Panc1 (cell line): ENCODE results near the gene SPATA3. TPM values are rescaled to one million over a fixed set of nuclear protein-coding genes. Genes with fewer than 3 reads are reported as not detected.

Experiments
- ATAC-seq: fragments of 200-7000 bp; cut with Tn5 transposase; 2 replicates; pipeline ENCODE4 v1.9.1; 2020; ENCODE audit warnings: mild to moderate bottlenecking, moderate library complexity
- BruUV-seq: library from RNA; stranded (reverse); fragments of 400-500 nt; replicated peaks from 2 replicates; lab custom pipeline; 2021; lab: Mats Ljungman, UMichigan
- CTCF ChIA-PET: fragments of 300-600 bp; sonication (Branson Sonifier 250); formaldehyde crosslinking; loops from one replicate; lab custom pipeline; 2022; ENCODE audit warnings: antibody characterized with exemption; lab: Charles Lee
- POLR2A ChIA-PET: fragments of 300-600 bp; sonication (Branson Sonifier 250); formaldehyde crosslinking; loops from one replicate; lab custom pipeline; 2022; ENCODE audit warnings: antibody characterized with exemption; lab: Charles Lee
- DNase-seq: peaks from one replicate; pipeline ENCODE4 v3.0.0-alpha.2; 2010; ENCODE audit warnings: low read depth, low spot score
- H3K27ac ChIP-seq: 2 replicates; pipeline ENCODE4 v1.5.1; 2011; ENCODE audit warnings: mild to moderate bottlenecking, low read length, inconsistent platforms
- H3K27me3 ChIP-seq: fragments of 200-500 bp; sonication (Bioruptor generic); 2 replicates; pipeline ENCODE4 v1.6.0; 2014; ENCODE audit warnings: low read length, inconsistent platforms; ENCODE audit not compliant: control insufficient read depth, insufficient read depth
- H3K36me3 ChIP-seq: fragments of 200-500 bp; sonication (Bioruptor generic); 2 replicates; pipeline ENCODE4 v1.5.1; 2014; ENCODE audit warnings: inconsistent platforms, mild to moderate bottlenecking, low read length, moderate library complexity; ENCODE audit not compliant: control insufficient read depth, insufficient read depth
- H3K4me1 ChIP-seq: 2 replicates; pipeline ENCODE4 v1.5.1; 2011; ENCODE audit warnings: inconsistent platforms, mild to moderate bottlenecking, low read length, moderate library complexity; ENCODE audit not compliant: control insufficient read depth, insufficient read depth
- H3K4me3 ChIP-seq, 2 experiments: 2 replicates each; pipeline ENCODE4 v1.5.1; 2011 to 2012; ENCODE audit warnings: low read depth in 2 of 2, low read length in 2 of 2, mild to moderate bottlenecking in 2 of 2, inconsistent platforms in 1 of 2, moderate library complexity in 1 of 2
- H3K9me3 ChIP-seq: fragments of 200-500 bp; sonication (Bioruptor generic); 2 replicates; pipeline ENCODE4 v1.5.1; 2014; ENCODE audit warnings: low read depth, mild to moderate bottlenecking, inconsistent platforms, low read length, moderate library complexity; ENCODE audit not compliant: control insufficient read depth, insufficient read depth
- CTCF ChIP-seq: fragments of 450-650 bp; IDR thresholded peaks from 2 replicates; pipeline ENCODE4 v1.5.1; 2017; ENCODE audit warnings: mild to moderate bottlenecking
- POLR2AphosphoS5 ChIP-seq: IDR thresholded peaks from 2 replicates; pipeline ENCODE4 v1.6.1; 2012; ENCODE audit warnings: mild to moderate bottlenecking, low read depth, low read length, moderate library complexity
- REST ChIP-seq, 2 experiments: IDR thresholded peaks; 2 replicates each; pipeline ENCODE4 v1.6.1; 2011 to 2012; ENCODE audit warnings: low read depth in 2 of 2, control low read depth in 1 of 2, low read length in 1 of 2, mild to moderate bottlenecking in 1 of 2, moderate library complexity in 1 of 2; ENCODE audit not compliant: insufficient read depth in 1 of 2
- SIN3A ChIP-seq: IDR thresholded peaks from 2 replicates; pipeline ENCODE4 v1.6.1; 2012; ENCODE audit warnings: low read depth, mild to moderate bottlenecking, low read length, moderate library complexity, borderline replicate concordance; ENCODE audit not compliant: insufficient read depth
- TCF7L2 ChIP-seq: IDR thresholded peaks from 2 replicates; pipeline ENCODE4 v1.6.1; 2011; ENCODE audit warnings: mild to moderate bottlenecking, low read depth, low read length, inconsistent platforms
- in situ Hi-C: cut with HindIII; loops from 2 replicates; pipeline ENCODE4 v1.10.0; 2016; ENCODE audit warnings: low sequenced_read_pairs, low pct_unique_long_range_greater_than_20kb
- intact Hi-C: fragments of 100-400 bp; cut with micrococcal nuclease; formaldehyde crosslinking; loops from one replicate; pipeline ENCODE4 v1.10.0; 2022; ENCODE audit not compliant: unreplicated experiment
- total RNA-seq: library from RNA; stranded (reverse); gene quantifications from one replicate; pipeline ENCODE4 v1.2.1, GENCODE V29; 2021; ENCODE audit not compliant: unreplicated experiment

SPATA3 gene
- total RNA-seq, 1 experiment from 2014 or later: not detected

GRCh38 chr2:230960026-230960425, 35.9 kb upstream of the SPATA3 start:
- intact Hi-C loops (no loop called here), in situ Hi-C loops (no loop called here)
- Histone ChIP-seq H3K36me3 (no peaks in the 10 kb centered on the region), H3K4me3 (no peak overlapping the region), H3K27me3 (peaks cover 21% of the 10 kb centered on the region), H3K4me1 (no peaks in the 10 kb centered on the region), H3K9me3 (no peaks in the 10 kb centered on the region), H3K27ac (no peak overlapping the region)
- BruUV-seq: no TSS peak
- CTCF ChIA-PET: no interaction called here
- no peak for ATAC-seq
- TF ChIP-seq CTCF: no peak
- no peak for TF ChIP-seq REST (IDR thresholded peaks at IDR 0.05; ENCODE audit: insufficient read depth in 1 of 2, low read depth in 2 of 2, low read length in 1 of 2)
- TF ChIP-seq TCF7L2: no peak
- TF ChIP-seq POLR2AphosphoS5: no peak
- no peak for TF ChIP-seq SIN3A
- DNase-seq: no peak
- POLR2A ChIA-PET: no interaction called here

- no TSS peak for BruUV-seq
- Histone ChIP-seq H3K4me3 (no peak overlapping the region), H3K4me1 (no peaks in the 10 kb centered on the region), H3K36me3 (no peaks in the 10 kb centered on the region), H3K27ac (no peak overlapping the region), H3K27me3 (peaks cover 18% of the 10 kb centered on the region), H3K9me3 (no peaks in the 10 kb centered on the region)
- intact Hi-C loops (no loop called here), in situ Hi-C loops (no loop called here)
- no peak for ATAC-seq
- no peak for TF ChIP-seq CTCF
- TF ChIP-seq REST (IDR thresholded peaks at IDR 0.05; ENCODE audit: insufficient read depth in 1 of 2, low read depth in 2 of 2, low read length in 1 of 2): no peak
- no peak for TF ChIP-seq SIN3A
- TF ChIP-seq POLR2AphosphoS5: no peak
- no peak for TF ChIP-seq TCF7L2
- ChIA-PET POLR2A (no interaction called here), CTCF (no interaction called here)
- DNase-seq: no peak
Observed at GRCh38 chr2:230961091-230961491, 34.8 kb upstream of the SPATA3 start.
